GM18507 (cell line): Measurements from ENCODE around the gene PRRT3.
"Not testable (repeated sequence)": the region's sequence is repeated elsewhere in the genome, so short reads cannot be mapped to it uniquely, and the experiment has no call there.

Experiments
- DNase-seq: peaks from one replicate; pipeline ENCODE4 v3.0.0; 2011; ENCODE audit warnings: low read depth; ENCODE audit not compliant: insufficient read length; ENCODE audit errors: extremely low spot score
- FAIRE-seq: peaks from 2 replicates; lab custom pipeline; 2011; peaks lifted over from hg19 to GRCh38; lab: Jason Lieb, UNC

The PRRT3 gene

GRCh38 chr3:9902372-9903237, 49.6 kb downstream of the PRRT3 start, which contains the start of gene IL17RE:
IL17RE (plus strand) TSS chr3:9902848; CDS start chr3:9902933, 85 bp downstream.
- FAIRE-seq (no peak), DNase-seq (no peak)

DNA sequence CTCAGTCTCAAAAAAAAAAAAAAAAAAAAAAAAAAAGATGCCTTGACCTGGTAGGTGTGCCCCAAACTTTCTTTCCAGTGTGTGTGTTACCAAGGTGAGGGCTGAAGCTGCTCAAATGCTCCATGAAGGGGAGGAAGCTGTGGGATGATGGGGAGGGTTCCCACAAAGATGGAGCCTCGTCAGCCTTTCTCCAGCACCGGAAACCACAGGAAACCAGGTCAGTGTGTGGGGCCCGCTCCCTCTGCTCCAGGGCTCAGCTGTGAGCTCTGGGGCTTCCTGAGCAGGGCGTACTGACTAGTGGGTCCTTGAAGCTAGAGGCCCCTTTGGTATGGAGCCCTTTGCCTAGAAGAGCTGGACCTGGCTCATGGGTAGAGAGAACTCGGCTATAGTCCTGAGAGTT, 50.2 kb downstream of the PRRT3 start:
- no peak for DNase-seq
- FAIRE-seq = no peak

GRCh38 chr3:9900965-9901415, 51.2 kb downstream of the PRRT3 start:
- FAIRE-seq, DNase-seq: not testable (repeated sequence)

DNA sequence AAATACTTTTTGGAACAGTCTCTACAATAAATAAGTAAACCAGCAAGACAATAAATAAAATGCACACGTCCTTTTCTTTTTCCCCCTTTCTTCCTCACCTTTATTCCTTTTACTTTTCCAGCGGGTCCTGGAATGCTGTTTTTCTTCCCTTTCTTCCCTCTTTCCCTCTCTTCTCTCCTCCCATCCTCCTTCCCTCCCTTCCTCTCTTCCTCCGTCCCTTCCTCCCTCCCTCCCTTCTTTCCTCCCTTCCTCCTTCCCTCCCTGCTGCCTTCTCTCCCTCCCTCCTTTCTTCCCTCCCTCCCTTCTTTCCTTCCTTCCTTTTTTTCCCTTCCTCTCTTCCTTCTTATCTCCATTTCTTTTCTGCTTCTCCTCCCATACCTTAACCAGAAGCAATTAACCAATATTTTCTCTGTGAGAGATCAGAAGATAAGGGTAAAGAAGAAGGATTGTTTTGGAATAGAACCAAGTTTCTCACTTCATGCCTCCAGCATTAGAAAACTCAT, 52.9 kb downstream of the PRRT3 start:
- FAIRE-seq (no peak), DNase-seq (no peak)

DNA sequence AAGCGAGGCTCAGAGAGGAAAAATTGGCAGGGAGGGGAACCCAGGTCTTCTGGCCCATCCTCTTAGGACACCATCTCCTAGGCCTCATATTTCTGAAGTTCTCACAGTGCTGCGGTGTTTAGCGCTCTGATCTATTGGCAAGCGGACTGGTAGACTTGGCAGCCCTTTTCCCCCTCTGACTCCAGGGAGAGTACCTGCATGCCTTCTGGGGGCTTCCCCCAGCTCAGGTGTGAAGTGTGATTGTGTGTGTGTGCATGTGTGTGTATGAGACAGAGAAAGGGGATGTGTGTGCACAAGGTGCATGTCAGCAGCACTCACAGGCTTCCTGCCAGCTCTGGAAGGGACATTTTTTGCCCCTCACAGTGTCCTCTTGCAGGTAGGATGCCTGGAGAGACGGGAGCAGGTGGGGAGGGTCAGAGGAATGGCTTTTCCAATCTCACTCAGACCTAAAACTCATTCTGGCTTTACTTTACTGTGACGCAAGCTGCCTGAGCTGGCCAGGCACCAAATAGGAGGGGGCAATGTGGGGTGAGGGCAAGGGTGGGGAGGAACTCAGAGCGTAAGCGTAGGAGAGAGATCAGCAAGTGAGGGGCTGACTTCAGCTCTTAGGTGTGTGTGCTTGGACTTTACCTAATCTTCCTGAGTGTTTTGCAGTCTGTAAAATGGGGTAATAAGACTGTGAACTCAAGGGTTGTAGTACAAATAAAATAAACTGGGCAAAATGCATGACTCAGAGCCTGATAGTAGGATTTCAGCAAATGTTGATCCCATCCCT, 53.6 kb downstream of the PRRT3 start:
- no peak for DNase-seq
- FAIRE-seq = no peak

- peak; percentile 56 for FAIRE-seq
- DNase-seq = no peak
Observed at GRCh38 chr3:9897408-9898372, 54.5 kb downstream of the PRRT3 start.

GRCh38 chr3:9896755-9897407, 55.3 kb downstream of the PRRT3 start:
- not testable (repeated sequence) for FAIRE-seq, DNase-seq

GRCh38 chr3:9895715-9896114, 56.5 kb downstream of the PRRT3 start:
- not testable (repeated sequence) for FAIRE-seq, DNase-seq
